Mononuclear cell (primary cell): Measurements from ENCODE around the gene IAPP. TPM values are rescaled to one million over a fixed set of nuclear protein-coding genes. Genes with fewer than 3 reads are reported as not detected.

Experiments used
- H3K27me3 ChIP-seq: 2 replicates; pipeline ENCODE4 v1.6.0; 2011; ENCODE audit warnings: low read length, control low read depth; ENCODE audit not compliant: insufficient read depth
- H3K4me1 ChIP-seq: 2 replicates; pipeline ENCODE4 v1.5.1; 2011; ENCODE audit warnings: mild to moderate bottlenecking, low read length, control low read depth; ENCODE audit not compliant: insufficient read depth
- H3K4me3 ChIP-seq: 2 replicates; pipeline ENCODE4 v1.5.1; 2011; ENCODE audit warnings: mild to moderate bottlenecking, low read length, moderate library complexity
- H3K9me3 ChIP-seq: 2 replicates; pipeline ENCODE4 v1.5.1; 2011; ENCODE audit warnings: low read depth, mild to moderate bottlenecking, control low read depth, low read length
- total RNA-seq: library from RNA; depleted of rRNA; stranded (reverse); fragments of >200 nt; gene quantifications from one replicate; pipeline ENCODE4 v1.2.3, GENCODE V29; 2012

Gene IAPP
- total RNA-seq, result not detected

GRCh38 chr12:21372602-21373001 lies at the start of gene IAPP:
Gene IAPP (plus strand): TSS chr12:21372902. CDS start chr12:21373352, 450 bp downstream.
- no peaks in the 10 kb centered on the region for H3K27me3 ChIP-seq
- H3K4me1 ChIP-seq, result no peaks in the 10 kb centered on the region
- no peak within 1 kb of the TSS for H3K4me3 ChIP-seq
- no peaks in the 10 kb centered on the region for H3K9me3 ChIP-seq

- H3K27me3 ChIP-seq, result no peaks in the 10 kb centered on the region
- H3K4me3 ChIP-seq, result no peak overlapping the region
- H3K9me3 ChIP-seq, result no peaks in the 10 kb centered on the region
- H3K4me1 ChIP-seq, result no peaks in the 10 kb centered on the region
These were observed 49.0 kb upstream of the IAPP start for GRCh38 chr12:21323736-21324135.

- Histone ChIP-seq H3K4me1 (no peaks in the 10 kb centered on the region), H3K4me3 (no peak overlapping the region), H3K27me3 (no peaks in the 10 kb centered on the region), H3K9me3 (no peaks in the 10 kb centered on the region)
These were observed 48.2 kb upstream of the IAPP start for GRCh38 chr12:21324551-21324950.

- H3K4me3 ChIP-seq, result no peak overlapping the region
- H3K9me3 ChIP-seq, result no peaks in the 10 kb centered on the region
- no peaks in the 10 kb centered on the region for H3K4me1 ChIP-seq
- no peaks in the 10 kb centered on the region for H3K27me3 ChIP-seq
These were observed 44.1 kb upstream of the IAPP start for GRCh38 chr12:21328578-21328977.

GRCh38 chr12:21330682-21331253 lies 41.9 kb upstream of the IAPP start:
- Histone ChIP-seq H3K9me3 (no peaks in the 10 kb centered on the region), H3K4me3 (no peak overlapping the region)

GRCh38 chr12:21334771-21335325 lies 37.9 kb upstream of the IAPP start, which contains the start of gene SLCO1A2:
Gene SLCO1A2 (minus strand): TSS chr12:21334917. CDS start chr12:21334647, 270 bp downstream.
- no peak within 1 kb of the TSS for H3K4me3 ChIP-seq
- H3K9me3 ChIP-seq, result no peaks in the 10 kb centered on the region
- no peaks in the 10 kb centered on the region for H3K4me1 ChIP-seq
- no peaks in the 10 kb centered on the region for H3K27me3 ChIP-seq

More at GRCh38 chr12:21330682-21331253, 41.9 kb upstream of the IAPP start:
- Histone ChIP-seq H3K4me1 (no peaks in the 10 kb centered on the region), H3K27me3 (no peaks in the 10 kb centered on the region)

- Histone ChIP-seq H3K4me3 (no peak overlapping the region), H3K9me3 (no peaks in the 10 kb centered on the region), H3K27me3 (no peaks in the 10 kb centered on the region), H3K4me1 (no peaks in the 10 kb centered on the region)
These were observed 36.0 kb upstream of the IAPP start for GRCh38 chr12:21336656-21337055.

GRCh38 chr12:21337453-21337852 lies 35.2 kb upstream of the IAPP start:
- Histone ChIP-seq H3K4me3 (no peak overlapping the region), H3K4me1 (no peaks in the 10 kb centered on the region), H3K27me3 (no peaks in the 10 kb centered on the region), H3K9me3 (no peaks in the 10 kb centered on the region)

GRCh38 chr12:21337959-21338744 lies 34.5 kb upstream of the IAPP start:
- H3K4me1 ChIP-seq, result no peaks in the 10 kb centered on the region
- no peak overlapping the region for H3K4me3 ChIP-seq
- H3K9me3 ChIP-seq, result no peaks in the 10 kb centered on the region
- no peaks in the 10 kb centered on the region for H3K27me3 ChIP-seq

- Histone ChIP-seq H3K27me3 (no peaks in the 10 kb centered on the region), H3K4me1 (no peaks in the 10 kb centered on the region)
These were observed 32.8 kb upstream of the IAPP start for GRCh38 chr12:21339921-21340320.

GRCh38 chr12:21340403-21340802 lies 32.3 kb upstream of the IAPP start:
- Histone ChIP-seq H3K27me3 (no peaks in the 10 kb centered on the region), H3K4me1 (no peaks in the 10 kb centered on the region), H3K4me3 (no peak overlapping the region), H3K9me3 (no peaks in the 10 kb centered on the region)

More at GRCh38 chr12:21339921-21340320, 32.8 kb upstream of the IAPP start:
- Histone ChIP-seq H3K9me3 (no peaks in the 10 kb centered on the region), H3K4me3 (no peak overlapping the region)

GRCh38 chr12:21341769-21342168 lies 30.9 kb upstream of the IAPP start:
- H3K4me3 ChIP-seq, result no peak overlapping the region
- no peaks in the 10 kb centered on the region for H3K27me3 ChIP-seq
- no peaks in the 10 kb centered on the region for H3K9me3 ChIP-seq
- no peaks in the 10 kb centered on the region for H3K4me1 ChIP-seq

- no peaks in the 10 kb centered on the region for H3K4me1 ChIP-seq
- H3K27me3 ChIP-seq, result no peaks in the 10 kb centered on the region
- H3K9me3 ChIP-seq, result no peaks in the 10 kb centered on the region
- H3K4me3 ChIP-seq, result no peak overlapping the region
These were observed 29.1 kb upstream of the IAPP start for GRCh38 chr12:21343636-21344035.

- H3K4me3 ChIP-seq, result no peak overlapping the region
- no peaks in the 10 kb centered on the region for H3K4me1 ChIP-seq
- H3K27me3 ChIP-seq, result peaks cover 5% of the 10 kb centered on the region
- H3K9me3 ChIP-seq, result no peaks in the 10 kb centered on the region
These were observed 26.0 kb upstream of the IAPP start for GRCh38 chr12:21346542-21347205.

- H3K4me1 ChIP-seq, result no peaks in the 10 kb centered on the region
- no peak overlapping the region for H3K4me3 ChIP-seq
- H3K9me3 ChIP-seq, result no peaks in the 10 kb centered on the region
- peaks cover 5% of the 10 kb centered on the region for H3K27me3 ChIP-seq
These were observed 21.7 kb upstream of the IAPP start for GRCh38 chr12:21350975-21351374.
